ENCODE measurements around the gene DGKD.

DNA sequence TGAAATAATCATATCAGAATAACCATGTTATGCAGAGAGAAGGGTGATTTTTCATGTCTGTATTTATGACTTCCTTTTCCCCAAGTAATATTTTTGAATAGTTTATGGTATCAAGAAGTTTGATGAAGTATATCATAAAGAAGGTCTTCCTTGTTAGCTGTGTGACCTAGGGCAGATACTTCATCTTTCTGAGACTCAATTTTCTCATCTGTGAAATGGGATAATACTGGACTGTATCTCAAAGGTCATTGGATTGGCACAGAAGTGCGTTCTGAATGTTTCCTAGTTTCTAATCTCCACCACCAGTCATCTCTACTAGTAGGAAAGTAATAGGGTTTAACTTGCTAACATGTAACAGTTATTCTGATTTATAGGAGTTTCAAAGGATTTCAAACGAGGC lies 52.6 kb downstream of the DGKD start:
- TF ChIP-seq, protein P1, sequence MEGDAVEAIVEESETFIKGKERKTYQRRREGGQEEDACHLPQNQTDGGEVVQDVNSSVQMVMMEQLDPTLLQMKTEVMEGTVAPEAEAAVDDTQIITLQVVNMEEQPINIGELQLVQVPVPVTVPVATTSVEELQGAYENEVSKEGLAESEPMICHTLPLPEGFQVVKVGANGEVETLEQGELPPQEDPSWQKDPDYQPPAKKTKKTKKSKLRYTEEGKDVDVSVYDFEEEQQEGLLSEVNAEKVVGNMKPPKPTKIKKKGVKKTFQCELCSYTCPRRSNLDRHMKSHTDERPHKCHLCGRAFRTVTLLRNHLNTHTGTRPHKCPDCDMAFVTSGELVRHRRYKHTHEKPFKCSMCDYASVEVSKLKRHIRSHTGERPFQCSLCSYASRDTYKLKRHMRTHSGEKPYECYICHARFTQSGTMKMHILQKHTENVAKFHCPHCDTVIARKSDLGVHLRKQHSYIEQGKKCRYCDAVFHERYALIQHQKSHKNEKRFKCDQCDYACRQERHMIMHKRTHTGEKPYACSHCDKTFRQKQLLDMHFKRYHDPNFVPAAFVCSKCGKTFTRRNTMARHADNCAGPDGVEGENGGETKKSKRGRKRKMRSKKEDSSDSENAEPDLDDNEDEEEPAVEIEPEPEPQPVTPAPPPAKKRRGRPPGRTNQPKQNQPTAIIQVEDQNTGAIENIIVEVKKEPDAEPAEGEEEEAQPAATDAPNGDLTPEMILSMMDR (conservative IDR thresholded peaks at IDR 0.05 in 1 of 2, IDR thresholded peaks at IDR 0.05 in 1 of 2; ENCODE audit: low read depth in 1 of 2, low read length in 2 of 2), result no peak
- no peak for TF ChIP-seq EZH2 (IDR thresholded peaks at IDR 0.05; ENCODE audit: low read length, missing control alignments)

Data from fibroblast of lung (primary cell).